H9 (cell line): Measurements from ENCODE around the gene ATP13A3. TPM values are rescaled to one million over a fixed set of nuclear protein-coding genes. Genes with fewer than 3 reads are reported as not detected.

Experiments
- DNase-seq: peaks from one replicate; pipeline ENCODE4 v3.0.0-alpha.2; 2017
- H2AFZ ChIP-seq: one replicate; pipeline ENCODE4 v1.6.1; 2013; ENCODE audit warnings: mild to moderate bottlenecking, low read length, control low read depth, moderate library complexity
- H2AK5ac ChIP-seq: 2 replicates; pipeline ENCODE4 v1.6.1; 2013; ENCODE audit warnings: low read length, control low read depth, mixed read lengths; ENCODE audit not compliant: insufficient read length
- H2BK120ac ChIP-seq: one replicate; pipeline ENCODE4 v1.6.1; 2013; ENCODE audit warnings: low read depth, mild to moderate bottlenecking, low read length, control low read depth, inconsistent platforms; ENCODE audit not compliant: poor library complexity, severe bottlenecking
- H2BK12ac ChIP-seq: 2 replicates; pipeline ENCODE4 v1.6.1; 2013; ENCODE audit warnings: low read length, control low read depth, mixed read lengths, low read depth; ENCODE audit not compliant: insufficient read length
- H2BK15ac ChIP-seq: 2 replicates; pipeline ENCODE4 v1.6.1; 2013; ENCODE audit warnings: low read depth, low read length, control low read depth
- H2BK20ac ChIP-seq: one replicate; pipeline ENCODE4 v1.6.1; 2013; ENCODE audit warnings: low read depth, mild to moderate bottlenecking, low read length, control low read depth, inconsistent platforms; ENCODE audit not compliant: poor library complexity, severe bottlenecking
- H2BK5ac ChIP-seq: 2 replicates; pipeline ENCODE4 v1.6.1; 2013; ENCODE audit warnings: low read length, control low read depth, mixed read lengths; ENCODE audit not compliant: insufficient read length
- H3K14ac ChIP-seq: 2 replicates; pipeline ENCODE4 v1.6.1; 2013; ENCODE audit warnings: low read length, control low read depth; ENCODE audit not compliant: insufficient read depth
- H3K18ac ChIP-seq: 2 replicates; pipeline ENCODE4 v1.6.1; 2013; ENCODE audit warnings: low read depth, mild to moderate bottlenecking, mixed read lengths, low read length, control low read depth; ENCODE audit not compliant: insufficient read length
- H3K23ac ChIP-seq: 2 replicates; pipeline ENCODE4 v1.6.1; 2013; ENCODE audit warnings: low read length, control low read depth, mixed read lengths, low read depth; ENCODE audit not compliant: insufficient read length
- H3K23me2 ChIP-seq: 2 replicates; pipeline ENCODE4 v1.6.1; 2013; ENCODE audit warnings: low read depth, mild to moderate bottlenecking, mixed read lengths, low read length, control low read depth; ENCODE audit not compliant: insufficient read length, poor library complexity, severe bottlenecking
- H3K27ac ChIP-seq: 2 replicates; pipeline ENCODE4 v1.5.1; 2013; ENCODE audit warnings: low read length, control low read depth, mixed read lengths, low read depth; ENCODE audit not compliant: insufficient read length
- H3K27me3 ChIP-seq: 2 replicates; pipeline ENCODE4 v1.6.1; 2013; ENCODE audit warnings: low read length, control low read depth, inconsistent platforms; ENCODE audit not compliant: insufficient read depth
- H3K4ac ChIP-seq: 2 replicates; pipeline ENCODE4 v1.6.1; 2013; ENCODE audit warnings: low read depth, mild to moderate bottlenecking, control low read depth, inconsistent platforms, low read length, moderate library complexity
- H3K4me1 ChIP-seq: 2 replicates; pipeline ENCODE4 v1.6.1; 2013; ENCODE audit warnings: low read length, control low read depth, inconsistent platforms; ENCODE audit not compliant: insufficient read depth
- H3K4me2 ChIP-seq: 2 replicates; pipeline ENCODE4 v1.6.1; 2013; ENCODE audit warnings: low read length, control low read depth, mixed read lengths; ENCODE audit not compliant: insufficient read length, insufficient read depth
- H3K56ac ChIP-seq: 2 replicates; pipeline ENCODE4 v1.6.1; 2013; ENCODE audit warnings: low read depth, mild to moderate bottlenecking, mixed read lengths, low read length, control low read depth; ENCODE audit not compliant: insufficient read length
- H3K79me1 ChIP-seq: 2 replicates; pipeline ENCODE4 v1.6.1; 2013; ENCODE audit warnings: low read depth, mild to moderate bottlenecking, moderate library complexity, low read length, control low read depth, inconsistent platforms; ENCODE audit not compliant: insufficient read depth, poor library complexity, severe bottlenecking
- H3K79me2 ChIP-seq: 2 replicates; pipeline ENCODE4 v1.6.1; 2013; ENCODE audit warnings: low read length, control low read depth, inconsistent platforms; ENCODE audit not compliant: insufficient read depth
- H3K9ac ChIP-seq: 2 replicates; pipeline ENCODE4 v1.6.1; 2013; ENCODE audit warnings: low read length, control low read depth, mixed read lengths; ENCODE audit not compliant: insufficient read length; ENCODE audit errors: extremely low read depth
- H3K9me3 ChIP-seq: one replicate; pipeline ENCODE4 v1.6.1; 2013; ENCODE audit warnings: low read depth, low read length, inconsistent platforms; ENCODE audit not compliant: control insufficient read depth
- H3T11ph ChIP-seq: one replicate; pipeline ENCODE4 v1.6.1; 2013; ENCODE audit warnings: mild to moderate bottlenecking, low read length, control low read depth, inconsistent platforms
- H4K20me1 ChIP-seq: one replicate; pipeline ENCODE4 v1.6.1; 2013; ENCODE audit not compliant: control insufficient read depth, insufficient read length, insufficient read depth
- H4K5ac ChIP-seq: 2 replicates; pipeline ENCODE4 v1.6.1; 2013; ENCODE audit warnings: low read depth, mild to moderate bottlenecking, mixed read lengths, low read length, control low read depth; ENCODE audit not compliant: insufficient read length
- H4K8ac ChIP-seq: replicated peaks from 2 replicates; pipeline ENCODE4 v1.6.1; 2013; ENCODE audit warnings: low read length, control low read depth, mixed read lengths, low read depth; ENCODE audit not compliant: insufficient read length
- H4K91ac ChIP-seq: 2 replicates; pipeline ENCODE4 v1.6.1; 2013; ENCODE audit warnings: low read depth, mild to moderate bottlenecking, moderate library complexity, mixed read lengths, low read length, control low read depth; ENCODE audit not compliant: insufficient read length
- H3K27ac Mint-ChIP-seq, 3 experiments: 2 replicates in 2 of 3; 3 replicates in 1 of 3; pipeline ENCODE4 v1.8.0; 2020 to 2021; ENCODE audit warnings: mixed read lengths in 3 of 3, mild to moderate bottlenecking in 1 of 3, moderate library complexity in 1 of 3
- H3K27me3 Mint-ChIP-seq: 2 replicates; pipeline ENCODE4 v1.8.0; 2021; ENCODE audit warnings: low read depth, mild to moderate bottlenecking, moderate library complexity, mixed read lengths
- H3K36me3 Mint-ChIP-seq, 3 experiments: 2 replicates in 2 of 3; 3 replicates in 1 of 3; pipeline ENCODE4 v1.8.0; 2020 to 2021; ENCODE audit warnings: low read depth in 3 of 3, mixed read lengths in 3 of 3; ENCODE audit not compliant: insufficient read depth in 1 of 3
- H3K4me1 Mint-ChIP-seq, 2 experiments: 2 replicates each; pipeline ENCODE4 v1.8.0; 2020; ENCODE audit warnings: mixed read lengths in 2 of 2
- H3K4me3 Mint-ChIP-seq, 2 experiments: 2 replicates in 1 of 2; 3 replicates in 1 of 2; pipeline ENCODE4 v1.8.0; 2020 to 2021; ENCODE audit warnings: mild to moderate bottlenecking in 2 of 2, mixed read lengths in 2 of 2, moderate library complexity in 1 of 2
- H3K9me3 Mint-ChIP-seq, 2 experiments: 2 replicates in 1 of 2; 3 replicates in 1 of 2; pipeline ENCODE4 v1.8.0; 2020; ENCODE audit warnings: mild to moderate bottlenecking in 2 of 2, mixed read lengths in 2 of 2, moderate library complexity in 1 of 2
- WGBS: extraction: QIAGEN DNeasy Blood & Tissue Kit; methylation state at CpG from one replicate; pipeline ENCODE4 v1.1.7; 2013; ENCODE audit warnings: missing lambda C conversion rate, low lambda C conversion rate, mixed read lengths; ENCODE audit not compliant: insufficient read length; ENCODE audit errors: extremely low coverage; 5-methylcytosine and 5-hydroxymethylcytosine counted together
- total RNA-seq: library from RNA; stranded (reverse); gene quantifications from 2 replicates; pipeline ENCODE4 v1.2.1, GENCODE V29; 2021
- TF ChIP-seq, protein P1 (sequence below): fragments of 200-600 bp; sonication (generic); conservative IDR thresholded peaks from 3 replicates; pipeline ENCODE4 v1.8.0; 2021; ENCODE audit warnings: antibody characterized with exemption, mild to moderate bottlenecking

ATP13A3 gene
- total RNA-seq, 1 experiment from 2014 or later = 78.5 TPM

DNA sequence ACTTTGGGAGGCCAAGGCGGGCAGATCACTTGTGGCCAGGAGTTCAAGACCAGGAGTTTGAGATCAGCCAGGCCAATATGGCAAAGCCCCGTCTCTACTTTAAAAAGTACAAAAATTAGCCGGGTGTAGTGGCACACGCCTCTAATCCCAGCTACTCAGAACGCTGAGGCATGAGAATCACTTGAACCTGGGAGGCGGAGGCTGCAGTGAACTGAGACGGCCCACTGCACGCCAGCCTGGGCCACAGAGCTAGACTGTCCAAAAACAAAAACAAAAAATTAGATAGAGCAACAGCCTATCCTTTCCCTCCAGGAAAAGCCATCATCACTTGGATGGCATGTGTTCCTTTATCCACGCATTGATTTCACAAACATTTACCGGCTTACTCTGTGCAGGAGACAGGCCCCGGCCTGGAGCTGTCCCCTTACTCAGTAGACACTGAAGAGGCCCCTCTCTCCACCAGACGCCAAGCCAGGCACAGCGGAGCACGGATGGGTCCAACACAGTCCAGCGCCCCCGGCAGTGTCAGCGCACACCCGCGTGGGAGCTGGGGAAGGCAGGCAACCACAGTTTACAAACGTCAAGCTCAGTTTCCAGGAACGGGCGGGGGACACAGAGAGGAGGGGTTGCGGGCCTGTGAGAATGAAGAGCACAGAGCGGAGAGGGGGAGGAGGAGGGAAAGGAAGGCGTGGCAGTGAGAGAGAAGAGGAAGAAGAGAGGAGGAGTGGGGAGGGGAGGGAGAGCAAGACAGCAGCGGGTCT, 90.8 kb downstream of the ATP13A3 start:
- Histone ChIP-seq H4K20me1 (no peaks in the 10 kb centered on the region), H2AFZ (no peak overlapping the region), H2BK120ac (no peak overlapping the region), H3K4me1 (peaks cover 2% of the 10 kb centered on the region; the same call in 1 of the 2 replicates), H4K91ac (no peak overlapping the region), H2BK15ac (no peak overlapping the region), H3K18ac (no peak overlapping the region), H3K79me1 (no peaks in the 10 kb centered on the region), H3K9ac (no peak overlapping the region), H2BK12ac (no peak overlapping the region), H2AK5ac (no peak overlapping the region), H3K27me3 (peaks cover 16% of the 10 kb centered on the region; the same call in 1 of the 2 replicates), H3K4ac (no peak overlapping the region), H3K27ac (no peak overlapping the region), H3K56ac (no peak overlapping the region), H3K79me2 (no peaks in the 10 kb centered on the region), H3K14ac (no peak overlapping the region), H2BK20ac (no peak overlapping the region), H4K8ac (no peak overlapping the region), H3K23ac (no peak overlapping the region), H3K23me2 (peaks cover 11% of the 10 kb centered on the region), H3K4me2 (peak overlapping the region; percentile 62), H3K9me3 (no peaks in the 10 kb centered on the region), H3T11ph (no peak overlapping the region), H4K5ac (no peak overlapping the region), H2BK5ac (no peak overlapping the region)
- Mint-ChIP-seq H3K27me3 (peaks cover 2% of the 10 kb centered on the region; the same call in 1 of the 2 replicates), H3K36me3 (peaks cover 0 to 3% (median 0%) of the 10 kb centered on the region in 3 experiments; a peak in 4 of 7 replicates), H3K4me1 (peaks cover 8 to 14% of the 10 kb centered on the region in 2 experiments), H3K27ac (peak overlapping the region in 2 of 3 experiments; percentile 28 to 44; a peak in 1 of 7 replicates), H3K9me3 (peaks cover under 1 to 5% of the 10 kb centered on the region in 2 experiments; a peak in 3 of 5 replicates), H3K4me3 (no peak overlapping the region)
- peak; percentile 78 for DNase-seq
- TF ChIP-seq, protein P1, sequence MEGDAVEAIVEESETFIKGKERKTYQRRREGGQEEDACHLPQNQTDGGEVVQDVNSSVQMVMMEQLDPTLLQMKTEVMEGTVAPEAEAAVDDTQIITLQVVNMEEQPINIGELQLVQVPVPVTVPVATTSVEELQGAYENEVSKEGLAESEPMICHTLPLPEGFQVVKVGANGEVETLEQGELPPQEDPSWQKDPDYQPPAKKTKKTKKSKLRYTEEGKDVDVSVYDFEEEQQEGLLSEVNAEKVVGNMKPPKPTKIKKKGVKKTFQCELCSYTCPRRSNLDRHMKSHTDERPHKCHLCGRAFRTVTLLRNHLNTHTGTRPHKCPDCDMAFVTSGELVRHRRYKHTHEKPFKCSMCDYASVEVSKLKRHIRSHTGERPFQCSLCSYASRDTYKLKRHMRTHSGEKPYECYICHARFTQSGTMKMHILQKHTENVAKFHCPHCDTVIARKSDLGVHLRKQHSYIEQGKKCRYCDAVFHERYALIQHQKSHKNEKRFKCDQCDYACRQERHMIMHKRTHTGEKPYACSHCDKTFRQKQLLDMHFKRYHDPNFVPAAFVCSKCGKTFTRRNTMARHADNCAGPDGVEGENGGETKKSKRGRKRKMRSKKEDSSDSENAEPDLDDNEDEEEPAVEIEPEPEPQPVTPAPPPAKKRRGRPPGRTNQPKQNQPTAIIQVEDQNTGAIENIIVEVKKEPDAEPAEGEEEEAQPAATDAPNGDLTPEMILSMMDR = no peak
- WGBS = no CpG with 5 or more reads among the region's 26 CpGs
